Inflammatory macrophage treated with lipopolysaccharide for 1 hour (primary cell): Measurements from ENCODE around the gene JMJD1C.
"Not testable (repeated sequence)": the region's sequence is repeated elsewhere in the genome, so short reads cannot be mapped to it uniquely, and the experiment has no call there.

ENCODE experiments used
- DNase-seq, 2 donors: peaks; one replicate each; pipeline ENCODE4 v3.0.0-alpha.2; 2020 to 2022

The JMJD1C gene

DNA sequence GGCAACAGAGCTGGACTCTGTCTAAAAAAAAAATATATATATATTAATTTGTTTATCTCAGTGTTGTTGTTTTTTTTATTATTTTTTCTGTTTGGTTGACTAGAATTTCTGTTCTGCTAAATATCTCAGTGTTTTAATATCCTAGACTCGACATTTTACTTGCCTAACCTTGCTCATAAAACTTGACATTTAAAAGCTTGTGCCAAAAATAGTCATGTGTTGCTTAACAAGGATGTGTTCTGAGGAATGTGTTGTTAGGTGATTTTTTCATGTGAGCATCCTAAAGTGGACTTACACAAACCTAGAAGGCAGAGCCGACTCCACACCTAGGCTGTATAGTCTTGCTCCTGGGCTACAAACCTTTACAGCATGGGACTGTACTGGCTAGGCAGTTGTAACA lies 309.5 kb downstream of the JMJD1C start:
- DNase-seq, result no peak

DNA sequence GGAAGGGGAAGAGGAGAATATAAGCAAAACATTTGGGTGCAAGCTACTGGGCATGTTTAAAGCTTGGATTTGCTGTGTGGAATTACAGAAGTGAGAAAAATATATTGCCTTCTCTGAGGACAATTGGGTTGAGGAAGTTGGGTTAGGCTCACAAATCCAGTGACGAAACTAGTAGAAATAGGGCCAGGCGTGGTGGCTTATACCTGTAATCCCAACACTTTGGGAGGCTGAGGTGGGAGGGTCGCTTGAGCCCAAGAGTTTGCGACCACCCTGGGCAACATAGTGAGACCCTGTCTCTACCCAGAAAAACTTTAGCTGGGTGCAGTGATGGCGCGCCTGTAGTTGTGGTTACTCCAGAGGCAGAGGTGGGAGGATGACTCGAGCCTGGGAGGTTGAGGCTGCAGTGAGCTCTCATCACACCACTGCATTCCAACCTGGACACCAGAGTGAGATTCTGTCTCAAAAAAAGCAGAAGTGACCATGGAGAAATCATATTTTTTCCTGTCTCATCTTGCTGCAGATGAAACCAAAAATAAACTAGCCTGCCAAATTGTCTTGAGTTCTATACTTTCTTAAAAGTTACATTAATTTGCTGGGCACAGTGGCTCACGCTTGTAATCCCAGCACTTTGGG lies 310.3 kb downstream of the JMJD1C start:
- DNase-seq, result peak; percentile 35 to 49

DNA sequence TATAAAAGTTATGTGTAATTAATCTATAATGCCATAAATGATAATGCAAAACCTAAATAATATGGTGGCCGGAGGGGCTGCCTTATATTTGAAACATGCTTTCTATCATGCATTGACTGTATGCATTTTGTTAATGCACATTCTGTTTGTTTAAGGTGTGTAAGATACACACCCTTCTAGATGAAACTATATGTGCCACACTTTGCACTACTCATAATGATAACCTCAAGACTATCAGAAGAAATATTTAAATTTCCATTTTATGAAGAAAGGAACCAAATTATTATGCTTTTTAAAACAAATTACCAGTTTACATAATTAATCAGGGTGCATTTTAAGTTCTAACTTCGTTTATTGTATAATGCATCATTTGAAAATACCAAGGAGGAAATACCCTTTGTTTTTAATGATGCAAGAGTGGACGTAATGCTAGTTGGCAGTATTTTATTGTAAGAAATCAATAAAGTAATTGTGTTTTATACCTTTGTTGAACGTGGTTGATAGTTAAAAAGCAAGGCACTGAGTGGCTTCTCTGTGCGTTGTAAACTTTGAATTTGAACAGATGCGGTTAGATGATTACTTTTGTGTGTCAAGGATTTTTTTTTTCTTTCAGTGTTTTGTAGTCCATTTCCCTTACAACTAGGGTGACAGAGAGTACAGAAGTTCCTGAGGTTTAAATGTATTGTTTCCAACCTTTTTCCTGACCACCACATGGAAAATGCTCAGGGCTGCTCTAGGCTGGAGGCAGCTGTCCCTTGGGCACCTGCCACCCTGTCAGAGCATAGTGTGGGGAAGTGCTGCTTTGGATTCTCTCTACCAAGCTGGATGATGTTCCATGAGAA lies 311.0 kb downstream of the JMJD1C start:
- DNase-seq, result no peak

DNA sequence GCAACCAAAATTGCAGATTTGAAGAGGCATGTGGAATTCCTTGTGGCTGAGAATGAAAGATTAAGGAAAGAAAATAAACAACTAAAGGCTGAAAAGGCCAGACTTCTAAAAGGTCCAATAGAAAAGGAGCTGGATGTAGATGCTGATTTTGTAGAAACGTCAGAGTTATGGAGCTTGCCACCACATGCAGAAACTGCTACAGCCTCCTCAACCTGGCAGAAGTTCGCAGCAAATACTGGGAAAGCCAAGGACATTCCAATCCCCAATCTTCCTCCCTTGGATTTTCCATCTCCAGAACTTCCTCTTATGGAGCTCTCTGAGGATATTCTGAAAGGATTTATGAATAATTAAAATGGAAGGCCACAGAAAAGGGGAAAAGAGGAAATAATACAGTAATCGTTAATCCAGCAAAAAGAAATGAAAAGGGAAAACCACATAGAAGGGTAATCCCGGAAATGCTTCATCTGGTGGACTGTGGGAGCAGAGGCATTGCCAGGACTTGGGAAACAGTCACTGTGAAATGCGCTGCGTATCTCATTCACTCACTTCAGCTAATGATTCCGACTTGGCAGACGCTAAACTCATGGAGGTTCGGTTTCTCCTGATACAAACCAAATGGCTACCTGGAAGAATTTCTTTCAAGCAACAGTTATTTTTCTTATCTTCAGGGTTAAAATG lies 311.8 kb downstream of the JMJD1C start:
- DNase-seq, result not testable (repeated sequence)

DNA sequence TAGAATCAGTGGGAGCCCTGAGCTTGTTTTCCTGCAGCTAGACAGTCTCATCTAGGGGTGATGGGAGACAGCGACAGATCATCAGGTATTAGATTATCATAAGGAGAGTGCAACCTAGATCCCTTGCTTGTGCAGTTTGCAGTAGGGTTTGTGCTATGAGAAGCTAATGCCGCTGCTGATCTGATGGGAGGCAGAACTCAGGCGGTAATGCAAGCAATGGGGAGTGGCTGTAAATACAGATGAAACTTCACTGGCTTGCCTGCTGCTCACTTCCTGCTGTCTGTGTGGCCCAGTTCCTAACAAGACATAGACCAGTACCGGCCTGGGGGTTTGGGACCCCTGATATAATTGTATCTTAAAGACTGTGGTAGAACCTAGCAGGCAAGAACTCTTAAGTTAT lies 315.0 kb downstream of the JMJD1C start:
- no peak for DNase-seq

DNA sequence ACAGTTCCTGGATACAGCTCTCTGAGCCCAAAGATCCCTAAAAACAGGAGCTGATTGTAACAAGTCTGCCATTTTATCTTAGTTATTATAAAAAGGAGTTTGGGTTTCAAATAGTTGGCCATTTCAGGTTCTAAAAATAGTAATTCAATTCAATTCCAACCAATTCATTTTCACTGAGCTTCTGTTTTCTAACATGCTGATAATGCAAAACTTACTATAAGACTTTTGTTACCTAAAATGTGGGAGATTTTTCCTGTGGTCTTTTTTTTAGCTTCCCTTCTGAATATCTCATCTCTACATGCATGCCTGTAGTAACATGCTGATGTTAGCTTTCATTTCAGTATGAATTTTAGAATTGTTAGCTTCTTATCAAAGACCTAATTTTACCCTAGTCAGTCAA lies 319.3 kb downstream of the JMJD1C start:
- DNase-seq, result no peak

DNA sequence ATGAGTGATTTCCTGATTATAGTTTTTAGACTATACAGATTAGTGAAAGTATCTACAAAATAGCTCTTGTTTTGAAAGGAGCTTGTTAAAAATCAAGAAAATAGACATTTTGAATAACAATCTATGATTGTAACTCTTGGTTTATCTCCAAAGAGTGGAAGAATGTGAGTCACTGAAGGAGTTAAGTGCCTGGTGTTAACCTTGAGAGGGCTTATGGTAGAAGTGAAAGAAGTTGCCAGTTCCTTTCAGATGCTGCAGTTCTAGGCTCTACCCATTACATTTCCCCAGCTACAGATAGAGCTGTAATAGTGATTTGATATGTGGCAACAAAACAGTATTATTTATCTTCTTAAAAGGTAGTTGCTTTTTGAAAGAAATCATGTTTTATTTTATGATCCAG lies 320.0 kb downstream of the JMJD1C start:
- DNase-seq, result no peak

DNA sequence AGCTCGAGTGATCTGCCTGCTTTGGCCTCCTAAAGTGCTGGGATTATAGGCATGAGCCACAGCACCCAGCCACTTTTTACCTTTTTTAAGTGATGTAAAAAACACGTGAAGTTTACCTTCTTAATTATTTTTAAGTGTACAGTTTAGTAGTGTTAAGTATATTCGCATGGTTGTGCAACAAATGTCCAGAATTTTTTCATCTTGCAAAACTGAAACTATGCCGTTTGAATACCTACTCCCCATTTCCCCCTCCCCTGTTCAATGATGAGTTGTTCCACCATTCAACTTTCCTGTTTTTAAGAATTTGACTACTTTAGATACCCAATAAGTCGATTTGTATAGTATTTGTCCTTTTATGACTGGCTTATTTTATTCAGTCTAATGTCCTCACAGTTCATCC lies 321.8 kb downstream of the JMJD1C start:
- DNase-seq, result peak; percentile 23 to 49

DNA sequence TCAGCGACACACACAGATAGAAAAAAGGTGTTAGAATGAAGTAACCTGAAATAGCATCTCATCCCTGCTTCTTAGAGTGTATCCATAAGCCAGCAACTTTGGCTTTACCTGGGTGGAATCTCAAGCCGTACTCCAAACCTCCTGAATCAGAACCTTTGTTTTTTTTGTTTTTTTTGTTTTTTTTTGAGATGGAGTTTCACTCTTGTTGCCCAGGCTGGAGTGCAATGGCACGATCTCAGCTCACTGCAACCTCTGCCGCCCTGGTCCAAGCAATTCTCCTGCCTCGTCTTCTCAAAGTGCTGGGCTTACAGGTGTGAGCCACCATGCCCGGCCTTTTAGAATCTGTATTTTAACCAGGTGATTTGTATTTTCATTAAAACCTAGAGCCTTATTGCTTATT lies 323.6 kb downstream of the JMJD1C start:
- no peak for DNase-seq

DNA sequence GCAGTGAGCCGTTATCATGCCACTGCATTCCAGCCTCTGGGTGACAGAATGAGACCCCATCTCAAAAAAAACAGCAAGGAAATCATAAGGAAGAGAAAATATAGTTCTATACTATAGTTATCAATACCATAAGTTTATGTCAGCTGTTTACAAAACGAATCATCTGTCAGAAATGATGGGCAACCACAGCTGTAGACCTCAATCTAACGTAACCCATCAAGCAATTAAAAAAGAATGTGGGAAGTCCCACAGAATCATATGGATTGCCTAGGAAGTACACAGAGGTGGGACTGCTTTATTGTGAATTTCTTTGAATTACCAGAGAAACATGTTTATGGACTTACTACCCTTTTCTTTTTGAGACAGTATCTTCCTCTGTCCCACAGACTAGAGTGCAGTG lies 325.7 kb downstream of the JMJD1C start:
- DNase-seq, result no peak

DNA sequence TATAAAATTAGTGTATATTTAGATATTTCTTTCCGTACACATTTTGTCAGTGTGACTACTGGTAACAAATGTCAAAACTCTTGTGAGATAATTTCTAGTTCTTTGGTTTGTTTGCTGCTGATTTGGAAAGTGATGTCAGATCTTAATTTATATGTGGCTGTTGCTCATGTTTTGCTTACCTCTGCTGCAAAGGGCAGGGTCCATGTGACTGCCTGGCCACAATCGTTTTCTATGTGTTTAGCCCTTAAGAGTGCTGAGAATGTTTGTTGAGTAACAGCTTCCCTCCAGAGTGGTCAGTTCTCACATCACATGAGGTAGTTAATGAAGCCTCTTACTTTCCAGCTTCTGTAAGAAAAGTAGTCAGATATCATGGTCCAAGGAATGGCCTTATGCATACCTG lies 328.5 kb downstream of the JMJD1C start:
- DNase-seq, result peak; percentile 56 to 81

DNA sequence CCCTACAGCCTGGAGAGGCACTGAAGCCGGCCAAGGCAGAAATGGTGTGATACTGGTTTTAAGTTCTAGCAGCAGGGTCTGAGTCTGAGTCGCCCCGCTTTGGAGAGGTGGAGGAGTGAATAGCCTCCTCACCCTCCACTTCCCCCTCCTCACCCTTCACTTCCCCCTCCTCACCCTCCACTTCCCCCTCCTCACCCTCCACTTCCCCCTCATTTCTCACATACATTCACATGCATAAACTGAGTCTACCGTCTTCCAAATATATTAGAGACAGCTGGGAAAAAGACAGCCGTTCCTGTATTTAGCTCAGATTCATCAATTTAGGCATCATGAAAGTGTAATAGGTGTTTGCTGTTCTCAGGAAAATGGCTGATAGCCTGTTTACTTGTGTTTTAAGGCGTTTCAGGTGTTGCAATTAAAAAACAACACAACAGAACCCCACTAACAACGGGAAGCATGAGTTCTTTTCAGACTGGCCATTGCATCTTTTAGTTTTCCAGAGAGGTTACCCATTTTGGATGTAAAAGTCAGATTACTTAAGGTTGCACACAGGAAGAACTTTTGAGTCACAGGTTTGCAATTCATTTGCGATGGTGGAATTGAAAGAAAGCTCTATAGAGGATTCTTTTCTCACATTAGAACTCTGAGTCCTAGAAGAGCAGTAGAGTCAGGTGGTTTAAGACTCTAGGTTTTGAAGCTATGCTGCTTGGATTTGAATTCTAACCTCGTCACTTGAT lies 331.8 kb downstream of the JMJD1C start:
- DNase-seq, result peak; percentile 24 to 31

DNA sequence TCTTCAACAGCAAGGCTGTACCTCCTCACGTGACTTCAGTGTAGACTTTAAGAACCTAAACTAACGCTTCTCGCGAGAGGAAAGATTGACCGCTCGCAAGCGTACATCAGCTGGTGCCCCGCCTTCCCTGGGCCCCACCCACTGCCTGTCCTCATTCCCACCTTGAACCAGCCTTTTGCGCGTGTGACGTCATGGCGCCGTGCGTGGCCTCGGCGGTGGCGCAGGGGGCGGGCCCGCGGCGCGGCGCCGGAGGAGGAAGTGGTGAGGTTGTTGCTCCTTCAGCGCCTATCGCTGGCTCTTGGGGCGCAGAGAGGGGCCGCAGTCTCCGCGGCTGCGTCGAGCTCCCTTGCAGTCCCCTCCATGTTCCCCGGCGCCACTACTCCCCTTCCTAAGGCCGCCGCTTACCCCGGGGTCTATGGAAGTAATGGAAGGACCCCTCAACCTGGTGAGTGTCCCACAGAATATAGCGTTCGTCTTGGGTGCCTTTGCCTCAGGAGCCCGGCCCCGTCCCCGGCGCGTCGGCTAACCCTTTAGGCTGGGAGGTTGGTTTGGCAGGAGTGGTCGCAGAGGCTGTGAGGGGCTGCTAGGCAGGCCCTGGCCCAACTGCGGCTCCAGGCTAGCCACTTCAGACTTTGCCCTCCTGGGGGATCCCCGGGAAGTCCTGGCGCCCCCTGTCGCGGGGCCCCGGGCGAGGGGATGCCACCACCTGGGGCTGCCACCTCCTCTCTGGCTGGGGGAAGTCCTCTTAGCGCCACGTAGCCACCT lies 332.5 kb downstream of the JMJD1C start, which contains the start of gene NRBF2:
TSS of gene NRBF2 (plus strand) at position 273 of the 765 bp plus-strand sequence. CDS start at position 416, 143 bp downstream.
- DNase-seq, result peak; percentile 96

DNA sequence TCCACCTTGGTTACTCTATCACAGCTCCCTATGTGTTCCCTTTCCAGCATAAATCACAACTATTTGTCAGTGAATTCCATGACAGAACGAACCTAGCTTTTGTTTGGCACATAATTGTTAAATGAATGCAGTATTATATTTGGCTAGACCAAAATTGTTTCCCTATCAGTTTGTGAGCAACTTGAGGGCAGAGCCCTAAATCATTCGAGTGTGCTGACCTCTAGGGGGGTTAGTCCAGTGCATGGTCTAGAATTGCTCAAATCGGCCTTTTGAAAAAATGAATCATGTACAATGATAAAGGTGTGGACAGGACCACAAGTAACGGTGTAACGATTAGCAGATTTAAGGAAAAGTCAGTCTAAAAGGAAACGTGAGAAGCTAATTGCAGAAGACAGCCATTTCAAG lies 333.1 kb downstream of the JMJD1C start:
- no peak for DNase-seq

DNA sequence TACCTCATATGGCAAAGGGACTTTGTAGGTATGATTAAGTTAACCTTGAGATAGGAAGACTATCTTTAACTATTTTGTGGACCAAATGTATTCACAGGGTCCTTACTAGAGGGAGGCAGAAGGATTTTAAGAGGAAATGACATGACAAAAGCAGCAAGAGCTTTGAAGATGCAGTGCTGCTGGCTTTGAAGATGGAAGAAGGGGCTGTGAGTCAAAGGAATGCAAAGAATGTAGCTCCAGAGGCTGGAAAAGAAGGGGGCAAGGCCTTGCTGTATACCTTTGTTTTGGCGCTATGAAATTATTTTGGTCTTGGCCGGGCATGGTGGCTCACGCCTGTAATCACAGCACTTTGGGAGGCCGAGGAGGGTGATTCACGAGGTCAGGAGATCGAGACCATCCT lies 335.9 kb downstream of the JMJD1C start:
- no peak for DNase-seq

DNA sequence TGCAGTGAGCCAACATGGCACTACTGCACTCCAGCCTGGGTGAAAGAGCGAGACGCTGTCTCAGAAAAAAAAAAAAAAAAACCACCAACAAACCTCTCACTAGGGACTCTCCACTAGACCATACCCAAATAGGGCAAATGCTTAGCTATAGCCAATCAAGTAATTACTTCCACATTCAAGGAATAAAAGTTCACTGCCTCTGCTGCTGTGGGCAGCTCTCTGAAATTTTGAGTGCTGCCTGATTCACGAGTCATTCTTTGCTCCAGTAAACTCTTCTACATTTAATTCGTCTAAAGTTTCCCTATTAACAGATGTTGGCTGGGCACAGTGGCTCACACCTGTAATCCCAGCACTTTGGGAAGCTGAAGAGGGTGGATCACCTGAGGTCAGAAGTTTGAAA lies 337.3 kb downstream of the JMJD1C start:
- DNase-seq, result no peak

DNA sequence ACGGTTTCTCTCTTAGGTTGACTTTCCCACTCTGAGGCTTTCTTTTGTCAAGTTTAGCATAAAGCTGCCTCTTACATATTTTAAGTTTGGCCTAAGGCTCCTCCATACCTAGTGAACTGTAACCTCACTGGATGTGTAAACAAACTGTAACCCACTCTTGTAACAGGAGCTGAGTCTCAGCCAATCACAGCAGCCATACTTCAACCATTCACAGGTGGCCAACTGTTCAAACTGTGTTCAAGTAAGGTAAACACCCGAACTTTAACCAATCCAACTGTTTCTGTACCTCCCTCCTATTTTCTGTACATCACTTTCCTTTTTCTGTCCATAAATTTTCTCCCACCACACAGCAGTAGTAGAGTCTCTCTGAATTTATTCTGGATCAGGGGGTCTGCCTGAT lies 340.3 kb downstream of the JMJD1C start:
- DNase-seq, result no peak

DNA sequence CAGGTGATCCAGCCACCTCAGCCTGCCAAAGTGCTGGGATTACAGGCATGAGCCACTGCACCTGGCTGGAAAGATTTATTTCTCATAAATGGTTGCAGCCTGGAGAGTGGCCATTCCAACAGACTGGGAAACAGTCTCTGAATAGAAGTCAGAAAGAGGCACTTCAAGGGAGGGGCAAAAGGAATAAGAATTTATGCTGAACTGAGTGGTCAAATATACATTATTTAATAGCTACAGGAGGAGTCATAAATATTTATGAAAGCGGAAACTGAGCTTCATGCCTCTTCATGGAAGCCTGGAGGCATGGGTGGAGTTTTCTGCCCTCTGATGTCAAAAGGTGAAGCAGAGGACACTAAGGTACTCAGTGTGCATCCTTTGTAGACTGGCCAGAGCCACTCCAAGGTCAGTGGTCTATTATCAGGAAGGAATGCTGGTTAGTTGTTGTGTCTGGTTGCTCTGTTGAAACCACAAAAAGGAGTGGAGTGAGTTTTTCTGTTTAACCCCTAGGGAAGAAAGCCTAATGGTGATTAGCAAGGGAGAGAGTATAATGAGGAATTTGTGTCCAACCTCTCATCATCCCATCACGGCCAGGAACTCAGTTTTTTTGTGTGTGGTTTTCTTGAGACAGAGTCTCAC lies 341.9 kb downstream of the JMJD1C start:
- no peak for DNase-seq

DNA sequence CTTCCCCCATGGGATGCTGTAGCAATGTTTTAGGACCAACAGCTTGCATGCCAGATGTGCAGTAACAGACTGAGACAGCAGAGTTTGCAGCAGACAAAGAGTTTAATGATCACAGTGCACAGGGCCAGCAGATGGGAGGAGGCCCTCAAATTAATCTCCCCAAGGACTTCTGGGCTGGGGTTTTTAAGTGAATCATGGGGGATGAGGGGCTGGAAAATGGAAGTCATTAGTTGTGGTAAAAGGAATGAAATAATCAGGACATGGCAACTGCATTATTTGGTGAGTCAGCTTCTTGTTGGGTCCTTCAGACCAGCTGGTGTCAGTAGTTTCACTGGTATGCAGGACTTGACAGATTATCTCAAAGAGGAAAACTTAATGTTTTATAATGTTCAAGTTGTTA lies 345.2 kb downstream of the JMJD1C start:
- no peak for DNase-seq

DNA sequence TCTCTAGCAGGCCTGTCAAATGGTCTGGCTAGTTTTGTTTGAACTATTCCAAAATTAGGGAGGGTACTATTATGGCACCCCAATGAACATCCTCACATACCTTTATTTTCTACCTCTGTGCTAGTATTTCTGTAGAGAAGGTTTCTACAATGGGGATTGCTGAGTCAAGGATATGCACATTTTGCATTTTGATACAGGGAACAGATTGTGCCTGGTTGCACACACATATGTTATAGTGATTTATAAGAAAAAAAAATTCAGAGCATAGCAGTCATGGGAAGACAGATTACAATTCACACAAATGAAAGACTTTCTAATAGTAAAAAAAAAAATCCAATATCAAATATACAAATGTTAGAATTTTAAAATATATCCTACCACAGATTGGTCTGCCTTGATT lies 346.7 kb downstream of the JMJD1C start:
- DNase-seq, result no peak
